Activated T-helper 1 cell treated with Interleukin-2 at 50 U/mL for 16 hours (primary cell): ENCODE data around the gene PSMA8.
"Not testable (repeated sequence)": the region's sequence is repeated elsewhere in the genome, so short reads cannot be mapped to it uniquely, and the experiment has no call there.

Experiments used
- DNase-seq: peaks from one replicate; pipeline ENCODE4 v3.0.0-alpha.2; 2020; ENCODE audit warnings: low read depth

PSMA8 gene

GRCh38 chr18:26133652-26134051 is at the start of gene PSMA8:
TSS of gene PSMA8 (plus strand) at chr18:26133869. CDS start at chr18:26133966, 97 bp downstream.
- DNase-seq: peak; percentile 38

GRCh38 chr18:26085056-26085455 is 48.6 kb upstream of the PSMA8 start:
- no peak for DNase-seq

- no peak for DNase-seq
Measured at GRCh38 chr18:26086959-26087358, 46.7 kb upstream of the PSMA8 start.

- no peak for DNase-seq
Measured at GRCh38 chr18:26088487-26088886, 45.2 kb upstream of the PSMA8 start.

GRCh38 chr18:26089293-26090129 is 44.2 kb upstream of the PSMA8 start:
- DNase-seq: no peak

- peak; percentile 84 for DNase-seq
Measured at GRCh38 chr18:26090130-26091046, 43.3 kb upstream of the PSMA8 start, which contains the start of gene SS18. TSS of gene SS18 (minus strand) at chr18:26090613. CDS start at chr18:26090569, 44 bp downstream.

GRCh38 chr18:26091047-26091630 is 42.5 kb upstream of the PSMA8 start:
- peak; percentile 28 for DNase-seq

GRCh38 chr18:26096852-26097251 is 36.8 kb upstream of the PSMA8 start:
- DNase-seq: no peak

GRCh38 chr18:26097563-26097962 is 36.1 kb upstream of the PSMA8 start:
- DNase-seq: no peak

GRCh38 chr18:26103579-26103978 is 30.1 kb upstream of the PSMA8 start:
- no peak for DNase-seq

GRCh38 chr18:26104035-26104434 is 29.6 kb upstream of the PSMA8 start:
- no peak for DNase-seq

GRCh38 chr18:26119246-26119645 is 14.4 kb upstream of the PSMA8 start:
- no peak for DNase-seq

- DNase-seq: no peak
Measured at GRCh38 chr18:26121476-26121875, 12.2 kb upstream of the PSMA8 start.

- not testable (repeated sequence) for DNase-seq
Measured at GRCh38 chr18:26121994-26122393, 11.7 kb upstream of the PSMA8 start.

GRCh38 chr18:26127786-26128185 is 5.9 kb upstream of the PSMA8 start:
- no peak for DNase-seq

GRCh38 chr18:26128192-26128591 is 5.5 kb upstream of the PSMA8 start:
- not testable (repeated sequence) for DNase-seq

GRCh38 chr18:26134107-26134506 is 438 bp downstream of the PSMA8 start:
- no peak for DNase-seq

GRCh38 chr18:26135548-26135947 is 1.9 kb downstream of the PSMA8 start:
- DNase-seq: no peak

- DNase-seq: no peak
Measured at GRCh38 chr18:26157326-26157725, 23.7 kb downstream of the PSMA8 start.

- DNase-seq: no peak
Measured at GRCh38 chr18:26159353-26159752, 25.7 kb downstream of the PSMA8 start.

GRCh38 chr18:26164571-26164970 is 30.9 kb downstream of the PSMA8 start:
- no peak for DNase-seq

GRCh38 chr18:26167592-26167991 is 33.9 kb downstream of the PSMA8 start:
- DNase-seq: not testable (repeated sequence)
